OCI-LY7 (cell line): ENCODE data around the gene TBC1D10A. TPM values are rescaled to one million over a fixed set of nuclear protein-coding genes. Genes with fewer than 3 reads are reported as not detected.
A peak's percentile ranks its signal among the peaks of the same experiment; 100 is the strongest.

Experiments used
- BruUV-seq: library from RNA; stranded (reverse); fragments of 400-500 nt; replicated peaks from 2 replicates; lab custom pipeline; 2021; lab: Mats Ljungman, UMichigan
- CTCF ChIA-PET: fragments of 300-600 bp; sonication (Branson Sonifier 250); formaldehyde crosslinking; loops from one replicate; lab custom pipeline; 2022; ENCODE audit warnings: antibody characterized with exemption; ENCODE audit not compliant: unreplicated experiment; lab: Charles Lee
- POLR2A ChIA-PET: fragments of 300-600 bp; sonication (Branson Sonifier 250); formaldehyde crosslinking; loops from one replicate; lab custom pipeline; 2022; ENCODE audit warnings: antibody characterized with exemption; lab: Charles Lee
- DNase-seq: peaks from one replicate; pipeline ENCODE4 v3.0.0-alpha.2; 2015; ENCODE audit warnings: low spot score
- H2AFZ ChIP-seq: fragments of 200-600 bp; sonication (generic), shearing (Covaris generic); 2 replicates; pipeline ENCODE4 v1.6.1; 2014; ENCODE audit warnings: mild to moderate bottlenecking, antibody characterized with exemption, low read length, moderate library complexity
- H3K27ac ChIP-seq: fragments of 200-600 bp; sonication (generic); 2 replicates; pipeline ENCODE4 v1.5.1; 2014; ENCODE audit warnings: mixed run types, low read depth, mild to moderate bottlenecking, moderate library complexity, low read length, inconsistent platforms; ENCODE audit not compliant: poor library complexity, severe bottlenecking
- H3K36me3 ChIP-seq: fragments of 200-600 bp; sonication (generic); 2 replicates; pipeline ENCODE4 v1.6.1; 2014; ENCODE audit warnings: mild to moderate bottlenecking, antibody characterized with exemption, low read length, moderate library complexity, mixed read lengths; ENCODE audit not compliant: insufficient read depth
- H3K4me1 ChIP-seq: fragments of 200-600 bp; sonication (generic); 2 replicates; pipeline ENCODE4 v1.5.1; 2014; ENCODE audit warnings: mild to moderate bottlenecking, low read length; ENCODE audit not compliant: insufficient read depth, poor library complexity, severe bottlenecking
- H3K4me2 ChIP-seq: fragments of 200-600 bp; sonication (generic); 2 replicates; pipeline ENCODE4 v1.6.1; 2014; ENCODE audit warnings: mild to moderate bottlenecking, low read length
- H3K4me3 ChIP-seq: fragments of 200-600 bp; sonication (generic); 2 replicates; pipeline ENCODE4 v1.5.1; 2014; ENCODE audit warnings: mild to moderate bottlenecking, low read depth, low read length; ENCODE audit not compliant: poor library complexity, severe bottlenecking
- H3K79me2 ChIP-seq: fragments of 200-600 bp; sonication (generic); 2 replicates; pipeline ENCODE4 v1.6.1; 2016; ENCODE audit warnings: low read depth, mild to moderate bottlenecking, low read length, moderate library complexity, mixed read lengths; ENCODE audit not compliant: insufficient read depth
- H3K9me2 ChIP-seq: fragments of 200-600 bp; sonication (generic); 2 replicates; pipeline ENCODE4 v1.6.1; 2016; ENCODE audit warnings: mild to moderate bottlenecking, low read length, mixed read lengths; ENCODE audit not compliant: insufficient read depth
- H3K9me3 ChIP-seq: fragments of 200-600 bp; sonication (generic); 2 replicates; pipeline ENCODE4 v1.6.1; 2014; ENCODE audit warnings: mild to moderate bottlenecking, mixed run types, low read length, mixed read lengths
- H4K20me1 ChIP-seq: fragments of 200-600 bp; sonication (generic); 2 replicates; pipeline ENCODE4 v1.6.1; 2014; ENCODE audit warnings: mild to moderate bottlenecking, antibody characterized with exemption, low read length, moderate library complexity, mixed read lengths; ENCODE audit not compliant: insufficient read depth
- CTCF ChIP-seq: fragments of 200-600 bp; sonication (generic); conservative IDR thresholded peaks from 2 replicates; pipeline ENCODE4 v1.5.1; 2014; ENCODE audit warnings: mild to moderate bottlenecking, antibody characterized with exemption, low read length, moderate library complexity, mixed read lengths
- EZH2phosphoT487 ChIP-seq: fragments of 200-600 bp; sonication (generic); IDR thresholded peaks from 2 replicates; pipeline ENCODE4 v1.6.1; 2018; ENCODE audit warnings: low read depth, borderline replicate concordance, mild to moderate bottlenecking, mixed run types, antibody characterized with exemption, low read length, moderate library complexity, mixed read lengths
- intact Hi-C: fragments of 100-400 bp; cut with micrococcal nuclease; formaldehyde crosslinking; loops from one replicate; pipeline ENCODE4 v1.10.0; 2022; ENCODE audit not compliant: unreplicated experiment
- total RNA-seq, 2 experiments: library from RNA; depleted of rRNA in 1 of 2; stranded (reverse); fragments of >200 nt in 1 of 2; shearing (Covaris generic) in 1 of 2; gene quantifications; 2 replicates each; pipeline ENCODE4 v1.2.3, GENCODE V29; 2014 to 2022

The TBC1D10A gene
- total RNA-seq, 2 experiments from 2014 or later = 15.1 to 16.2 TPM

- Histone ChIP-seq H3K4me1 (peaks cover 20% of the 10 kb centered on the region), H2AFZ (peak within 1 kb of the TSS; percentile 60), H3K9me2 (no peaks in the 10 kb centered on the region), H3K27ac (peak within 1 kb of the TSS; percentile 48), H3K79me2 (no peaks in the 10 kb centered on the region; the same call in 1 of the 2 replicates), H3K36me3 (no peaks in the 10 kb centered on the region; the same call in 1 of the 2 replicates), H3K9me3 (no peaks in the 10 kb centered on the region), H3K4me2 (peak within 1 kb of the TSS; percentile 89), H3K4me3 (peak within 1 kb of the TSS; percentile 75), H4K20me1 (no peaks in the 10 kb centered on the region)
- CTCF ChIA-PET = no interaction called here
- TF ChIP-seq EZH2phosphoT487 (no peak), CTCF (no peak)
- intact Hi-C loops = no loop called here
- POLR2A ChIA-PET = interaction anchor here (1.8 kb wide), 1 partner anchor 16 kb away, joined by 5 read pairs; no protein-coding TSS in a partner anchor
- TSS peak; percentile 74 for BruUV-seq
- DNase-seq = peak; percentile 68
Observed at GRCh38 chr22:30266445-30267381, 60.0 kb downstream of the TBC1D10A start, which contains the start of gene OSM. Gene OSM (minus strand): TSS chr22:30266851. CDS start chr22:30266799, 52 bp downstream.

GRCh38 chr22:30265823-30266444 is 60.8 kb downstream of the TBC1D10A start:
- H2AFZ ChIP-seq = peak overlapping the region; percentile 60
- no peaks in the 10 kb centered on the region for H4K20me1 ChIP-seq
- no peaks in the 10 kb centered on the region; the same call in 1 of the 2 replicates for H3K79me2 ChIP-seq
- intact Hi-C loops = no loop called here
- POLR2A ChIA-PET = no interaction called here
- peak overlapping the region; percentile 75 for H3K4me3 ChIP-seq
- no peaks in the 10 kb centered on the region for H3K9me3 ChIP-seq
- no TSS peak for BruUV-seq
- peaks cover 20% of the 10 kb centered on the region for H3K4me1 ChIP-seq
- no peaks in the 10 kb centered on the region; the same call in 1 of the 2 replicates for H3K36me3 ChIP-seq
- TF ChIP-seq CTCF = no peak
- TF ChIP-seq EZH2phosphoT487 = no peak
- H3K9me2 ChIP-seq = no peaks in the 10 kb centered on the region
- peak overlapping the region; percentile 48 for H3K27ac ChIP-seq
- CTCF ChIA-PET = no interaction called here
- DNase-seq = peak; percentile 90
- H3K4me2 ChIP-seq = peak overlapping the region; percentile 89
